HFF-Myc (cell line): Measurements from ENCODE around the gene NUDCD2.
"Not testable (repeated sequence)": the region's sequence is repeated elsewhere in the genome, so short reads cannot be mapped to it uniquely, and the experiment has no call there.

ENCODE experiments used
- DNase-seq: peaks from one replicate; pipeline ENCODE4 v3.0.0-alpha.2; 2011; ENCODE audit warnings: low read depth; ENCODE audit errors: extremely low read depth
- H3K4me3 ChIP-seq: replicated peaks from 2 replicates; pipeline ENCODE4 v1.5.1; 2011; ENCODE audit warnings: low read depth, mild to moderate bottlenecking, control low read depth, low read length
- CTCF ChIP-seq: IDR thresholded peaks from 2 replicates; pipeline ENCODE4 v1.5.1; 2012; ENCODE audit warnings: mild to moderate bottlenecking, low read depth, low read length, control low read depth; ENCODE audit errors: missing control alignments

NUDCD2 gene

GRCh38 chr5:163436515-163436914, 23.4 kb downstream of the NUDCD2 start:
- no peak for TF ChIP-seq CTCF
- no peak overlapping the region for H3K4me3 ChIP-seq
- DNase-seq: no peak

GRCh38 chr5:163434401-163434866, 25.5 kb downstream of the NUDCD2 start:
- H3K4me3 ChIP-seq: no peak overlapping the region
- TF ChIP-seq CTCF: no peak
- DNase-seq: no peak

- no peak for DNase-seq
- no peak overlapping the region for H3K4me3 ChIP-seq
- TF ChIP-seq CTCF: no peak
These were observed 26.6 kb downstream of the NUDCD2 start for GRCh38 chr5:163433271-163433670.

GRCh38 chr5:163432544-163432943, 27.4 kb downstream of the NUDCD2 start:
- H3K4me3 ChIP-seq: no peak overlapping the region
- TF ChIP-seq CTCF: no peak
- DNase-seq: no peak

GRCh38 chr5:163426128-163426527, 33.8 kb downstream of the NUDCD2 start:
- DNase-seq, H3K4me3 ChIP-seq: not testable (repeated sequence)

GRCh38 chr5:163424836-163425235, 35.1 kb downstream of the NUDCD2 start:
- no peak for TF ChIP-seq CTCF
- H3K4me3 ChIP-seq: no peak overlapping the region
- no peak for DNase-seq

GRCh38 chr5:163415673-163416072, 44.2 kb downstream of the NUDCD2 start:
- DNase-seq, H3K4me3 ChIP-seq: not testable (repeated sequence)

- TF ChIP-seq CTCF: no peak
- no peak for DNase-seq
- no peak overlapping the region for H3K4me3 ChIP-seq
These were observed 49.4 kb downstream of the NUDCD2 start for GRCh38 chr5:163410505-163410904.
